OCI-LY1 (cell line): ENCODE data around the gene SLC31A2.

Experiments
- H2AFZ ChIP-seq: fragments of 200-600 bp; sonication (generic), shearing (Covaris generic); 2 replicates; pipeline ENCODE4 v1.6.0; 2014; ENCODE audit warnings: antibody characterized with exemption, mild to moderate bottlenecking, low read length
- H3F3A ChIP-seq: fragments of 200-600 bp; sonication (generic), shearing (Covaris generic); 2 replicates; pipeline ENCODE4 v1.6.0; 2014; ENCODE audit warnings: mild to moderate bottlenecking, antibody characterized with exemption, low read length, moderate library complexity; ENCODE audit not compliant: insufficient read depth
- H3K27ac ChIP-seq: fragments of 200-600 bp; sonication (generic); 2 replicates; pipeline ENCODE4 v1.5.1; 2014; ENCODE audit warnings: low read length, mixed run types, mild to moderate bottlenecking, low read depth; ENCODE audit not compliant: poor library complexity, severe bottlenecking
- H3K27me3 ChIP-seq: fragments of 200-600 bp; sonication (generic); 2 replicates; pipeline ENCODE4 v1.6.0; 2014; ENCODE audit warnings: antibody characterized with exemption, mild to moderate bottlenecking, low read length, moderate library complexity; ENCODE audit not compliant: insufficient read depth
- H3K36me3 ChIP-seq: fragments of 200-600 bp; sonication (generic); 2 replicates; pipeline ENCODE4 v1.6.1; 2014; ENCODE audit warnings: mild to moderate bottlenecking, antibody characterized with exemption, low read length, moderate library complexity, mixed read lengths; ENCODE audit not compliant: insufficient read depth
- H3K4me1 ChIP-seq: fragments of 200-600 bp; sonication (generic); 2 replicates; pipeline ENCODE4 v1.5.1; 2014; ENCODE audit warnings: mild to moderate bottlenecking, low read length, moderate library complexity; ENCODE audit not compliant: insufficient read depth, severe bottlenecking
- H3K4me2 ChIP-seq: fragments of 200-600 bp; sonication (generic), shearing (Covaris generic); 2 replicates; pipeline ENCODE4 v1.6.1; 2014; ENCODE audit warnings: low read length
- H3K4me3 ChIP-seq: fragments of 200-600 bp; sonication (generic); 2 replicates; pipeline ENCODE4 v1.5.1; 2014; ENCODE audit warnings: low read length, low read depth, mild to moderate bottlenecking, mixed read lengths; ENCODE audit not compliant: poor library complexity, severe bottlenecking
- H3K79me2 ChIP-seq: fragments of 200-600 bp; shearing (Covaris generic); 2 replicates; pipeline ENCODE4 v1.6.1; 2016; ENCODE audit warnings: mixed run types, low read length, mixed read lengths; ENCODE audit not compliant: insufficient read depth
- H3K9ac ChIP-seq: fragments of 200-600 bp; sonication (generic), shearing (Covaris generic); 2 replicates; pipeline ENCODE4 v1.6.1; 2014; ENCODE audit warnings: mild to moderate bottlenecking, low read length, mixed read lengths
- H3K9me2 ChIP-seq: fragments of 200-600 bp; sonication (generic), shearing (Covaris generic); 2 replicates; pipeline ENCODE4 v1.6.1; 2014; ENCODE audit warnings: low read depth, mild to moderate bottlenecking, low read length, mixed read lengths
- H3K9me3 ChIP-seq: fragments of 200-600 bp; shearing (Covaris generic); 2 replicates; pipeline ENCODE4 v1.6.1; 2014; ENCODE audit warnings: low read length, mixed read lengths
- H4K20me1 ChIP-seq: fragments of 200-600 bp; sonication (generic), shearing (Covaris generic); 2 replicates; pipeline ENCODE4 v1.6.0; 2016; ENCODE audit warnings: mild to moderate bottlenecking, low read length; ENCODE audit not compliant: insufficient read depth
- CTCF ChIP-seq: fragments of 200-600 bp; sonication (generic), shearing (Covaris generic); IDR thresholded peaks from 2 replicates; pipeline ENCODE4 v1.5.1; 2017; ENCODE audit warnings: mild to moderate bottlenecking, antibody characterized with exemption, low read length, moderate library complexity, mixed read lengths
- EZH2 ChIP-seq: fragments of 200-600 bp; sonication (generic), shearing (Covaris generic); IDR thresholded peaks from 2 replicates; pipeline ENCODE4 v1.8.0; 2017; ENCODE audit warnings: borderline replicate concordance, mixed run types, mild to moderate bottlenecking, antibody characterized with exemption, low read length, moderate library complexity, mixed read lengths

SLC31A2 gene

GRCh38 chr9:113125386-113126035 lies 25.3 kb upstream of the SLC31A2 start:
- no peaks in the 10 kb centered on the region for H3K9me2 ChIP-seq
- no peak overlapping the region for H3K27ac ChIP-seq
- no peaks in the 10 kb centered on the region for H3F3A ChIP-seq
- H3K79me2 ChIP-seq, result no peaks in the 10 kb centered on the region
- H3K27me3 ChIP-seq, result no peaks in the 10 kb centered on the region
- H3K4me2 ChIP-seq, result no peak overlapping the region
- no peaks in the 10 kb centered on the region for H3K36me3 ChIP-seq
- H3K9ac ChIP-seq, result no peak overlapping the region
- H3K9me3 ChIP-seq, result no peaks in the 10 kb centered on the region
- no peak overlapping the region for H3K4me3 ChIP-seq
- TF ChIP-seq EZH2 (no peak), CTCF (no peak)
- no peak overlapping the region for H2AFZ ChIP-seq
- H4K20me1 ChIP-seq, result no peaks in the 10 kb centered on the region
- no peaks in the 10 kb centered on the region for H3K4me1 ChIP-seq

- H2AFZ ChIP-seq, result no peak overlapping the region
- H3K4me1 ChIP-seq, result no peaks in the 10 kb centered on the region
- H3K27me3 ChIP-seq, result no peaks in the 10 kb centered on the region
- no peak overlapping the region for H3K4me3 ChIP-seq
- H3K4me2 ChIP-seq, result no peak overlapping the region
- H3K27ac ChIP-seq, result no peak overlapping the region
- H4K20me1 ChIP-seq, result no peaks in the 10 kb centered on the region
- no peaks in the 10 kb centered on the region for H3K36me3 ChIP-seq
- no peak overlapping the region for H3K9ac ChIP-seq
- no peaks in the 10 kb centered on the region for H3K79me2 ChIP-seq
- no peaks in the 10 kb centered on the region for H3F3A ChIP-seq
- TF ChIP-seq EZH2, result no peak
- TF ChIP-seq CTCF, result no peak
- no peaks in the 10 kb centered on the region for H3K9me2 ChIP-seq
- no peaks in the 10 kb centered on the region for H3K9me3 ChIP-seq
These were observed 21.3 kb upstream of the SLC31A2 start for GRCh38 chr9:113129466-113129865.

GRCh38 chr9:113129884-113130283 lies 20.9 kb upstream of the SLC31A2 start:
- H3K4me3 ChIP-seq, result no peak overlapping the region
- no peak for TF ChIP-seq CTCF
- TF ChIP-seq EZH2, result no peak
- H3K27me3 ChIP-seq, result no peaks in the 10 kb centered on the region
- no peaks in the 10 kb centered on the region for H3K79me2 ChIP-seq
- no peaks in the 10 kb centered on the region for H3K36me3 ChIP-seq
- no peak overlapping the region for H3K27ac ChIP-seq
- no peaks in the 10 kb centered on the region for H3K9me3 ChIP-seq
- no peaks in the 10 kb centered on the region for H4K20me1 ChIP-seq
- H3K9ac ChIP-seq, result no peak overlapping the region
- no peaks in the 10 kb centered on the region for H3K4me1 ChIP-seq
- H3K4me2 ChIP-seq, result no peak overlapping the region
- H3K9me2 ChIP-seq, result no peaks in the 10 kb centered on the region
- H3F3A ChIP-seq, result no peaks in the 10 kb centered on the region
- H2AFZ ChIP-seq, result no peak overlapping the region
